Kidney capillary endothelial cell (primary cell): Measurements from ENCODE around the gene IGFBP2.

Source experiments
- DNase-seq: peaks from one replicate; pipeline ENCODE4 v3.0.0-alpha.2; 2018; ENCODE audit warnings: low spot score

The IGFBP2 gene

DNA sequence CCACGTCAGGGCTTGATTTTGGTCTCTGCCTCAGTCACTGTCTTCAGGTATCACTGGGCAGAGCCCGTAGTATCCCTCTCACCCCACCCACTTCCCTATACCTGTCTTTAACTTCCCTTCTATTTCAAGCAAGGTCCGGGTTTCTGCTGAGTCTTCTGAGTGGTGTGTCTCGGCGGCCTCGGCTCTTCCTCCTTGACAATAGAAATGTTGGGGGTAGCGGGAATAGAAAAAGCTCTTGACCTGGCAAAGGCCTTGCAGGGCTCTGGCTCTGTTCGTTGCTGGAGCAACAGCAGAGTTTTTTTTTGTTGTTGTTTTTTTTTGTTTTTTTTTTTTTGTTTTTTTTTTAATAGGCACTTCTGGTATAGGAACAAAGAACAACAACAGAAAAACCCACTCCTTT, 78.1 kb downstream of the IGFBP2 start:
- DNase-seq: no peak

DNA sequence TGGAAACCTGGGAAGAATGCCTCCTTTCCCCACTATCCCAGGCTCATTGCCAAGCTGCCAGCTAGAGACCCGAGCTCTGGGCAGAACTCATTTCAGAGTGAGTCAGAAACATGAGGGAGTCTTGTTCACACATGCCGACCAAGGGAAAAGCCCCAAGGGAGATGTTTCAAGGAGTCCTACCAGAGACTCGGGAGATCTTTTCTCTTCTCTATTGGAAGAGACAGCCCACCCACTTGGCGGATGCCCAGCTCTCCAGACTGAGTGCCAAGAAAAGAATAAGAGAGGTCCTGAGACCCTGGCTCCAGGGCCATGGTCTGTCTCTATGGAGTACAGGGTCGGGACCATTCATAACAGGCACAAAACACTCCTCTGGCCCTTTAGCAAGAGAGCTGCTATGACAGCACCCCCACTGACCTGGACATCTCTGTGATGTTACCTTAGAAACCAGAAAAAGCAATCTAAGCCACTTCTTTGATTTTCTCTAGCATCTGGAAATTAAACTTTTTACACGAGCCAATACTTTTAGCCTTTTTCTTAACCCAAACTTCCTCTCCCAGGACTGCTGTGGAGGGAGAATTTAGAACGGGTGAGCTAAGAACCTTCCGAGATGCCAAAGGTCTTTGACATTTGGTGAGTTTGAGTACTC, 80.6 kb downstream of the IGFBP2 start:
- no peak for DNase-seq
